ENCODE data around the gene CNIH3.

CNIH3 gene

GRCh38 chr1:224770336-224770693, 154.2 kb downstream of the CNIH3 start:
- peak; percentile 69 for DNase-seq (ENCODE audit: low read depth)
- no peak for TF ChIP-seq CTCF (conservative IDR thresholded peaks at IDR 0.05; ENCODE audit: control insufficient read depth, insufficient read depth, low read depth, low read length)
- no peak overlapping the region for H3K4me3 ChIP-seq (ENCODE audit: control insufficient read depth, low read depth, low read length)

- H3K4me3 ChIP-seq (ENCODE audit: control insufficient read depth, low read depth, low read length) = no peak overlapping the region
- no peak for TF ChIP-seq CTCF (conservative IDR thresholded peaks at IDR 0.05; ENCODE audit: control insufficient read depth, insufficient read depth, low read depth, low read length)
- DNase-seq (ENCODE audit: low read depth) = no peak
Observed at GRCh38 chr1:224773646-224774045, 157.5 kb downstream of the CNIH3 start.

GRCh38 chr1:224774378-224774777, 158.3 kb downstream of the CNIH3 start:
- DNase-seq (ENCODE audit: low read depth) = no peak
- peak; percentile 20 for TF ChIP-seq CTCF (conservative IDR thresholded peaks at IDR 0.05; ENCODE audit: control insufficient read depth, insufficient read depth, low read depth, low read length)
- no peak overlapping the region for H3K4me3 ChIP-seq (ENCODE audit: control insufficient read depth, low read depth, low read length)

DNA sequence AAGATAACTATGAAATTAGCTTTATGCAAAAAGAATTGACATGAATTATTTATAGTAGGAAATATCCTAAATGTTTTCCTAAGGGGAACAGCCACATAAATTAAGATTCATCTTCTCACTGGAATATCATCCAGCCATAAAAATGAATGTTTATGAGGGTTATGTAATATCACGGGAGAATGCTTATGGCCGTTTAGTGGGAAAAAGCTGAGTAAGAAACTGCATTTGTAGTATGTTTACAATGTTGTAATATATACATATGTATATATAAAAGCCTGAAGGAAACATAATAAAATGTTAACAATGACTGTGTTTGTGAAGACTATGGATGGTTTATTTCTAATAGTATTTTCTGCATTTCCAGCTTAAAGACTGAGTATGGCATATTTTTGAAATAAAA, 161.1 kb downstream of the CNIH3 start:
- TF ChIP-seq CTCF (conservative IDR thresholded peaks at IDR 0.05; ENCODE audit: control insufficient read depth, insufficient read depth, low read depth, low read length) = no peak
- H3K4me3 ChIP-seq (ENCODE audit: control insufficient read depth, low read depth, low read length) = no peak overlapping the region
- DNase-seq (ENCODE audit: low read depth) = no peak

GRCh38 chr1:224779536-224779935, 163.4 kb downstream of the CNIH3 start:
- no peak for DNase-seq (ENCODE audit: low read depth)
- no peak for TF ChIP-seq CTCF (conservative IDR thresholded peaks at IDR 0.05; ENCODE audit: control insufficient read depth, insufficient read depth, low read depth, low read length)
- no peak overlapping the region for H3K4me3 ChIP-seq (ENCODE audit: control insufficient read depth, low read depth, low read length)

DNA sequence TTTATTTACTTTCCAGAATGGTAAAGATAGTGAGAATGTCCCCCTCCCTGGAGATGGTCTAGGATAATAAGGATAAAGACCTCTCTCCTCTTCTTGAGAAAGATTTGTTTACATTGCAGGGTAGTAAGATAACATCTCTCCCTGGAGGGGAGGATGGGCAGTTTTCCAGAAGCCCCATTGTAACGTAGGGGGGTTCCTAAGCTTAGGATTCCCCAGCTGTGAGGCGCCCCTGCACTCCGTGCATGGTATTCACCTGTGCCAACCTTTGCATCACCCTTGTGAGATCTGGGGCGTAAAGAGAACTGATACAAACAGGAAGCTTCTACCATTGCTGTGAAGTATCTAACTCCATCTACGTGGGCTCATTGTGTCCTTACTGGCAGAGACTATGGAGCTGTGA, 164.6 kb downstream of the CNIH3 start:
- H3K4me3 ChIP-seq (ENCODE audit: control insufficient read depth, low read depth, low read length) = no peak overlapping the region
- no peak for DNase-seq (ENCODE audit: low read depth)
- TF ChIP-seq CTCF (conservative IDR thresholded peaks at IDR 0.05; ENCODE audit: control insufficient read depth, insufficient read depth, low read depth, low read length) = no peak

- DNase-seq (ENCODE audit: low read depth) = no peak
- no peak for TF ChIP-seq CTCF (conservative IDR thresholded peaks at IDR 0.05; ENCODE audit: control insufficient read depth, insufficient read depth, low read depth, low read length)
Observed at GRCh38 chr1:224781800-224782199, 165.7 kb downstream of the CNIH3 start.

More at GRCh38 chr1:224781800-224782199, 165.7 kb downstream of the CNIH3 start:
- no peak overlapping the region for H3K4me3 ChIP-seq (ENCODE audit: control insufficient read depth, low read depth, low read length)
